Measurements from ENCODE around the gene XRCC4. TPM values are rescaled to one million over a fixed set of nuclear protein-coding genes. Genes with fewer than 3 reads are reported as not detected.

Gene XRCC4
- total RNA-seq, 1 donor from 2014 or later, result 15.5 TPM

DNA sequence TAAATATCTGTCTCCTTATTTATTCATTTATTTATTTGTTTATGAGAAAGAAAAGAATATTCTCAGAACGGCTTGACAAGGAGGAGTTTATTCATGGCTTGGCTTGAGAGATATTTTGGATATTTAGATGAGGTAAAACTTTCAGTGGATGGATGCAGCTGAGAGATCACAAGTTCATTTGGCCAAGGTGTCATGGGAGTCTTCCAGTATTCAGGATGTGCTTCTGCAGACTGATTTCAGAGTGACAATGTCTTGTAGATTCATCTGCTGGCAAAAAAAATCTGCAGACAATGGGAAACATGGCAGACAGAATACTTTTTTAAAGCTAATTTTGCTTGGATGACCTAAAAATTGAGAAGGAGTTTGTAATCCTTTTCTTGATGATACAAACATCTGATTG is 38.5 kb downstream of the XRCC4 start:
- no peaks in the 10 kb centered on the region for H3K4me1 Mint-ChIP-seq (ENCODE audit: low read depth, unreplicated experiment)
- no peaks in the 10 kb centered on the region for H3K36me3 ChIP-seq (ENCODE audit: insufficient read depth, low read length)
- no peak overlapping the region for H2AFZ ChIP-seq (ENCODE audit: low read depth, low read length)
- H3K79me2 ChIP-seq (ENCODE audit: insufficient read depth, low read length), result no peaks in the 10 kb centered on the region
- FAIRE-seq, result no peak
- no peaks in the 10 kb centered on the region for H3K27me3 ChIP-seq (ENCODE audit: insufficient read depth, low read length)
- no peak overlapping the region for H3K27ac Mint-ChIP-seq (ENCODE audit: unreplicated experiment)
- DNase-seq (ENCODE audit: low read depth), result no peak
- H3K4me1 ChIP-seq (ENCODE audit: insufficient read depth, low read length), result no peaks in the 10 kb centered on the region
- H3K9ac ChIP-seq (ENCODE audit: low read length), result no peak overlapping the region
- H3K4me3 ChIP-seq (ENCODE audit: insufficient read depth, low read depth, low read length), result no peak overlapping the region
- no peaks in the 10 kb centered on the region for H3K27me3 Mint-ChIP-seq (ENCODE audit: low read depth, unreplicated experiment)
- peaks cover 6% of the 10 kb centered on the region for H3K9me3 ChIP-seq (ENCODE audit: insufficient read depth, low read depth, low read length)
- peaks cover 10% of the 10 kb centered on the region for H3K9me3 Mint-ChIP-seq (ENCODE audit: unreplicated experiment)
- H4K20me1 ChIP-seq (ENCODE audit: insufficient read depth, low read length), result no peaks in the 10 kb centered on the region
- H3K4me3 Mint-ChIP-seq (ENCODE audit: unreplicated experiment), result no peak overlapping the region
- no peak overlapping the region for H3K4me2 ChIP-seq (ENCODE audit: low read length)
- no peak for TF ChIP-seq CTCF (IDR thresholded peaks at IDR 0.05; ENCODE audit: insufficient read depth, low read depth, low read length)
- TF ChIP-seq EZH2 (IDR thresholded peaks at IDR 0.05; ENCODE audit: insufficient read depth, low read length), result no peak
- H3K36me3 Mint-ChIP-seq (ENCODE audit: low read depth, unreplicated experiment), result peaks cover 29% of the 10 kb centered on the region
- H3K27ac ChIP-seq (ENCODE audit: low read depth, low read length), result no peak overlapping the region

- H3K36me3 Mint-ChIP-seq (ENCODE audit: low read depth, unreplicated experiment), result peaks cover 18% of the 10 kb centered on the region
- H3K9ac ChIP-seq (ENCODE audit: low read length), result no peak overlapping the region
- H3K27me3 ChIP-seq (ENCODE audit: insufficient read depth, low read length), result no peaks in the 10 kb centered on the region
- DNase-seq (ENCODE audit: low read depth) (no peak), FAIRE-seq (no peak)
- H3K4me1 ChIP-seq (ENCODE audit: insufficient read depth, low read length), result no peaks in the 10 kb centered on the region
- no peaks in the 10 kb centered on the region for H4K20me1 ChIP-seq (ENCODE audit: insufficient read depth, low read length)
- H3K4me3 ChIP-seq (ENCODE audit: insufficient read depth, low read depth, low read length), result no peak overlapping the region
- H3K4me1 Mint-ChIP-seq (ENCODE audit: low read depth, unreplicated experiment), result no peaks in the 10 kb centered on the region
- H2AFZ ChIP-seq (ENCODE audit: low read depth, low read length), result no peak overlapping the region
- no peak overlapping the region for H3K4me3 Mint-ChIP-seq (ENCODE audit: unreplicated experiment)
- no peaks in the 10 kb centered on the region for H3K36me3 ChIP-seq (ENCODE audit: insufficient read depth, low read length)
- TF ChIP-seq CTCF (IDR thresholded peaks at IDR 0.05; ENCODE audit: insufficient read depth, low read depth, low read length), result no peak
- no peak for TF ChIP-seq EZH2 (IDR thresholded peaks at IDR 0.05; ENCODE audit: insufficient read depth, low read length)
- no peaks in the 10 kb centered on the region for H3K79me2 ChIP-seq (ENCODE audit: insufficient read depth, low read length)
- H3K9me3 ChIP-seq (ENCODE audit: insufficient read depth, low read depth, low read length), result no peaks in the 10 kb centered on the region
- H3K27ac ChIP-seq (ENCODE audit: low read depth, low read length), result no peak overlapping the region
- H3K27me3 Mint-ChIP-seq (ENCODE audit: low read depth, unreplicated experiment), result no peaks in the 10 kb centered on the region
- no peak overlapping the region for H3K4me2 ChIP-seq (ENCODE audit: low read length)
- H3K27ac Mint-ChIP-seq (ENCODE audit: unreplicated experiment), result no peak overlapping the region
- no peaks in the 10 kb centered on the region for H3K9me3 Mint-ChIP-seq (ENCODE audit: unreplicated experiment)
Measured at GRCh38 chr5:83118471-83118870, 41.1 kb downstream of the XRCC4 start.

GRCh38 chr5:83118976-83119375 is 41.6 kb downstream of the XRCC4 start:
- Mint-ChIP-seq H3K36me3 (ENCODE audit: low read depth, unreplicated experiment) (peaks cover 18% of the 10 kb centered on the region), H3K27me3 (ENCODE audit: low read depth, unreplicated experiment) (no peaks in the 10 kb centered on the region), H3K4me3 (ENCODE audit: unreplicated experiment) (no peak overlapping the region), H3K27ac (ENCODE audit: unreplicated experiment) (no peak overlapping the region), H3K4me1 (ENCODE audit: low read depth, unreplicated experiment) (no peaks in the 10 kb centered on the region), H3K9me3 (ENCODE audit: unreplicated experiment) (no peaks in the 10 kb centered on the region)
- Histone ChIP-seq H3K4me3 (ENCODE audit: insufficient read depth, low read depth, low read length) (no peak overlapping the region), H3K9ac (ENCODE audit: low read length) (no peak overlapping the region), H3K36me3 (ENCODE audit: insufficient read depth, low read length) (no peaks in the 10 kb centered on the region), H3K27ac (ENCODE audit: low read depth, low read length) (no peak overlapping the region), H3K4me2 (ENCODE audit: low read length) (no peak overlapping the region), H3K9me3 (ENCODE audit: insufficient read depth, low read depth, low read length) (no peaks in the 10 kb centered on the region), H3K4me1 (ENCODE audit: insufficient read depth, low read length) (no peaks in the 10 kb centered on the region), H3K79me2 (ENCODE audit: insufficient read depth, low read length) (no peaks in the 10 kb centered on the region), H3K27me3 (ENCODE audit: insufficient read depth, low read length) (no peaks in the 10 kb centered on the region), H4K20me1 (ENCODE audit: insufficient read depth, low read length) (no peaks in the 10 kb centered on the region), H2AFZ (ENCODE audit: low read depth, low read length) (no peak overlapping the region)
- no peak for TF ChIP-seq CTCF (IDR thresholded peaks at IDR 0.05; ENCODE audit: insufficient read depth, low read depth, low read length)
- no peak for TF ChIP-seq EZH2 (IDR thresholded peaks at IDR 0.05; ENCODE audit: insufficient read depth, low read length)
- DNase-seq (ENCODE audit: low read depth) (no peak), FAIRE-seq (no peak)

All from astrocyte (in vitro differentiated cells and primary cell).